Esophagus (tissue), 2 donors: ENCODE data around the gene KITLG. TPM values are rescaled to one million over a fixed set of nuclear protein-coding genes. Genes with fewer than 3 reads are reported as not detected.
A peak's percentile ranks its signal among the peaks of the same experiment; 100 is the strongest.

Experiments
- H3K27ac ChIP-seq, 2 donors: one replicate each; pipeline ENCODE4 v1.5.1; 2013; ENCODE audit warnings: low read depth in 2 of 2, mild to moderate bottlenecking in 2 of 2, inconsistent platforms in 1 of 2, low read length in 1 of 2, moderate library complexity in 1 of 2
- H3K27me3 ChIP-seq, 2 donors: one replicate each; pipeline ENCODE4 v1.6.1; 2013; ENCODE audit warnings: low read length in 2 of 2, control low read depth in 1 of 2, mild to moderate bottlenecking in 1 of 2; ENCODE audit not compliant: insufficient read depth in 2 of 2, control insufficient read depth in 1 of 2
- H3K36me3 ChIP-seq, 2 donors: one replicate each; pipeline ENCODE4 v1.6.1; 2013; ENCODE audit warnings: low read length in 1 of 2; ENCODE audit not compliant: control insufficient read depth in 2 of 2, insufficient read depth in 2 of 2
- H3K4me1 ChIP-seq, 2 donors: one replicate each; pipeline ENCODE4 v1.6.1; 2013; ENCODE audit warnings: low read length in 1 of 2; ENCODE audit not compliant: control insufficient read depth in 2 of 2, insufficient read depth in 2 of 2
- H3K4me3 ChIP-seq, 2 donors: one replicate each; pipeline ENCODE4 v1.5.1; 2013; ENCODE audit warnings: low read length in 2 of 2, mild to moderate bottlenecking in 2 of 2, low read depth in 1 of 2, moderate library complexity in 1 of 2
- H3K9me3 ChIP-seq, 2 donors: one replicate each; pipeline ENCODE4 v1.6.1; 2013; ENCODE audit warnings: mild to moderate bottlenecking in 2 of 2, low read depth in 1 of 2, low read length in 1 of 2, moderate library complexity in 1 of 2; ENCODE audit not compliant: control insufficient read depth in 2 of 2, insufficient read depth in 1 of 2
- WGBS, 2 donors: extraction: QIAGEN DNeasy Blood & Tissue Kit; methylation state at CpG; one replicate each; pipeline ENCODE4 v1.1.7; 2013; 5-methylcytosine and 5-hydroxymethylcytosine counted together
- polyA plus RNA-seq, 2 donors: library from polyadenylated mRNA; stranded (reverse); fragments of 200-250 nt; gene quantifications; one replicate each; pipeline ENCODE4 v1.2.3, GENCODE V29; 2013
- donor health status: healthy with polysubstance abuse.
- donor health status: Bipolar disorder and iron deficiency.

KITLG gene
- polyA plus RNA-seq, 2 donors, result 6.2 to 7.7 TPM

DNA sequence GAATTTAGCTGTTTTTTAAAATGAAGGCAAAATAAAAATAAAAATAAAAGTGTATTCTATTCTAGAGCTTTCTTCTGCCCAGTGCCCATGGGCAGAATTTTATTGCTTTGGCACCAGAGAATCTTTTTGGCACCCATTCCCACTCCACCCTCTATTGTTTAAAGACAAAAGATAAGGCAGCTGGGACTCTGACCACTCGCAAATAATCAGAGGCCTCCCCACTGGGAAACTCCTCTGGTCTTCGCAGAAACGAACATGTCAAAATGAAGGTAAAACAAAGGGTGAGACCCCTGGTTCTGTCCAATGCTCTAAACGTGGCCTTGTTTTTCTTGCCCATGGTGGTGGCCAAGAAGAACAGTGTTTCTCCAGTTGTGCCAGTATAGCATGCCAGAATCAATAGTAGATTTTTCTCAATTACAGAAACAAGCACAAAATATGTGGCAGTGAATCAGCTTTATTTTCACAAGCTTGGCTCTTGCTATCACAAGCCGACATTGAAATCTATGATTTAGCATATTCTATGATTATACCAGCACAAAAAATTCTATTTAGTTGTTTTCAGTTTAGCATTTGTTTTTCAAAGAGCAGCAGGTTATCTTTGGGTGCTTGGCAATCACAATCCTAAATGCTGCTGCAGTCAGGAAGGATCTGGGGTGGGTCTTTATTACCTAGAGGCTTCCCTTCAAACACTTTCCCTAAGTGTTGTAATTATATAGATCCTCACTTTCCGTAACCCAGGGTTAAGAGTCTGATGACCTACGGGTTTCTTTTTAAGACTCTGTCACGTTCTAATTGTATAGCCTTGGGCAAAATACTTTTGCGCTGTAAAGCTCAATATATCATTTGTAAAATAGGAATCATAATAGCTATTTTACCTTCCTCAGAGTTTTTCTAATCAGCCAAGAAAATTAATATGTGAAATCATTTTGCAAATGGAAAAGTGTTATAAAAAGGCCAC is 50.5 kb downstream of the KITLG start:
- Histone ChIP-seq H3K27me3 (no peaks in the 10 kb centered on the region), H3K4me3 (no peak overlapping the region), H3K9me3 (no peaks in the 10 kb centered on the region), H3K4me1 (no peaks in the 10 kb centered on the region), H3K27ac (peak overlapping the region; percentile 4 to 49), H3K36me3 (peaks cover 0 to 4% of the 10 kb centered on the region in 2 donors)
- WGBS, 2 donors, result 35 to 39% methylated on average over 9 of the region's 9 CpGs

DNA sequence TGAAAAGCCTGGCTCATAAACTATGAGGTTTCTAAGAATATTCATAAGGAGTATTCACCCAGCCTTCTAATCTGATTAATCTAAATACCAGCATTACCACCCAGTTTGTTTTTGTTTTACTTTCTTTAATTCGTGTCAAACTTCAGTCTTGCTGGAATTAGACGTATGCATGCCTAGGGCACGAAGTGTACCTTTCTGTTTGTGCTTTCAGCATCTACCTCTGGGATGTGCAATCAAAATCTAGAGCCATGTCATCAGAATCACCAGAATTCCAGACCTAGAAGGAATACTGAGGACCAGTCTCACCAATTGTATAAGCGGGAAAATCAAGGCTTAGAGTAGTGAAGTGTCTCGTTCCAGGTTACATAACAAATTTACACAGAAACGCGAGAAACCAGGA is 57.3 kb downstream of the KITLG start:
- H3K4me1 ChIP-seq, result no peaks in the 10 kb centered on the region
- no peaks in the 10 kb centered on the region for H3K9me3 ChIP-seq
- H3K4me3 ChIP-seq, result no peak overlapping the region
- H3K27ac ChIP-seq, result no peak overlapping the region
- H3K36me3 ChIP-seq, result peaks cover 0 to 4% of the 10 kb centered on the region in 2 donors
- H3K27me3 ChIP-seq, result no peaks in the 10 kb centered on the region
- 81 to 92% methylated on average over 7 of the region's 7 CpGs for WGBS, 2 donors

DNA sequence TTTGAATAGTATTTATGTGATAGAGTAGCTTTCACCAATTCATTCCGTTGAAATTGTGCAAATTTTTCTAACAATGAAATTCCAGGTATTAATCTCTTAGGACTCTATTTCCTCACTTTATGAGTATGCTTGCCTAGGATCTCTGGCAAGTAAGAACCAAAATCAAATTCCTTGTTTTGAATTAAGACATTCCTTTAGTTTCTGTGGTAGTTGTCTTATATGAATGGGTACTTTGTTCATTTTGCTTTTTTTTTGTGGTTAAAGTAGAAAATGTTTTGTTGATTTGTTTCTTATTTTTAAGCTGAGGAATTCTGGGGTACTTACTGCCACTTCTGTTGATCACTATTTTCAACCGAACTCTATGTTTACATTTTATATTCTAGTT is 59.8 kb downstream of the KITLG start:
- Histone ChIP-seq H3K27me3 (no peaks in the 10 kb centered on the region), H3K4me1 (no peaks in the 10 kb centered on the region), H3K36me3 (no peaks in the 10 kb centered on the region), H3K27ac (no peak overlapping the region), H3K4me3 (no peak overlapping the region), H3K9me3 (no peaks in the 10 kb centered on the region)
- WGBS, 2 donors, result 42 to 55% methylated on average over 2 of the region's 2 CpGs

DNA sequence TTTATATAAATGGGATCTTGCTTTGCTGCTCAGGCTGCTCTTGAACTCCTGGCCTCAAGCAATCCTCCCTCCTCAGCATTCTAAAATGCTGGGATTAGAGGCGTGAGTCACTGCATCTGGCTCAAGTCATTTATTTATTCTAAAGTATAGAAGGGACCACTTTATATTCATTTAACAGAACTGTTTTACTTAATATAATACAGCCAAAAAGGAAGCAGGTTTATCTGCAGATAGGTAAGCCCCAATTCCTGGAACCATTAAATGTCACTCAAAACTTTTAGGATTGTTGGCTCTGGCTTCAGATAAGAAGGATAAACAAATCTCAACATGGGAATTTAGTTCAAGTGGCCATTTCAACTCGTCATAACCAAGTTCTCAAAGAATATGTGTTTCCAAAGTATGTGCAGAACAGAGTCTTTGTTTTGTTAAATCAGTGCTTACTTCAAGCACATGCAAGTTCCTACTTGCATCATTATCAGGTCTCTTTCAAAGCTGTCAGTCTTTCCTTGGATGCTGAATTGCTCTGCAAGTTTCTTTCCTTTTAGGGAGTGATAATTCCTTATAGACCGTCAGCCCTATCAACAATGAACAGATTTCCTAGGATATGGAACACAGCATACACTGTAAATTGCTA is 60.4 kb downstream of the KITLG start:
- Histone ChIP-seq H3K9me3 (no peaks in the 10 kb centered on the region), H3K4me1 (no peaks in the 10 kb centered on the region), H3K36me3 (no peaks in the 10 kb centered on the region), H3K27ac (peak overlapping the region in 1 of 2 donors; percentile 47), H3K27me3 (no peaks in the 10 kb centered on the region), H3K4me3 (no peak overlapping the region)
- 33 to 35% methylated on average over 3 of the region's 3 CpGs for WGBS, 2 donors

DNA sequence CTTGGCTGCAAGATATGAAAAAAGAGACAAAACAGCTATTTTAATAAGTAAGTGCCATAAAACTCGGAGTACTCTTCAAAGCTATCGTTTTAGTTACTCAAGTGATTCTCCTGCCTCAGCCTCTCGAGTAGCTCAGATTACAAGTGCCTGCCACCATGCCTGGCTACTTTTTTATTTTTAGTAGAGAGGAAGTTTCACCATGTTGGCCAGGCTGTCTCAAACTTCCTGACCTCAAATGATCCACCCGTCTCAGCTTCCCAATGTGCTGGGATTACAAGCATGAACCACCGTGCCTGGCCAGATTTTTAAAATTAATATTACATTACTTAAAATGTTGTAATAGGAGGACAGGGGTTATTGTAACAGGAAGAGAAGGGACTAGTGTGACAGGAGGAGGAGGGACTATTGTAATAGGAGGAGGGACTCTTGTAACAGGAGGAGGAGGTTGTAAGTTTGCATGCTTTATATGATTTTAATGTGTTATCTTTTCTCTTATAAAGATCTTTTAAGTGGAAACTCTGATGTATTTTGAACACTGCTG is 61.3 kb downstream of the KITLG start:
- Histone ChIP-seq H3K36me3 (no peaks in the 10 kb centered on the region), H3K27me3 (no peaks in the 10 kb centered on the region), H3K27ac (no peak overlapping the region), H3K4me1 (no peaks in the 10 kb centered on the region), H3K9me3 (no peaks in the 10 kb centered on the region), H3K4me3 (no peak overlapping the region)
- WGBS, 2 donors, result 74 to 81% methylated on average over 5 of the region's 5 CpGs

DNA sequence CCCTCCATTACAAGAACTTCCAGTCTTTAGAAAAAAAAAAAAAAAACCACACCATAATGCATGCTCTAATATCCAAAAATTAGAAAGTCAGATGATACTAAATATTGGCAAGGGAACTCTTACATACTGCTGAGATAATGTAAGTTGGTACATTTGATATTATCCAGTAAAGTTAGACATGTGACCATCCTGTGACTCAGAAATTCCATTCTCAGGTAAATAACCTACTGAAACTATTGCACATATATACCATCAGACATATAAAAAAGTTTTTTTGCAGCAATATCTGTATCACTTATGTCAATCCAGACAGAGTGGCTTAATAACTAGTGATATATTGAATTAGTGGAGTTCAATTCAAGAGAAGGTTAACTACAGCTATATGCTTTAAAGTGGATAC is 63.5 kb downstream of the KITLG start:
- Histone ChIP-seq H3K4me1 (no peaks in the 10 kb centered on the region), H3K4me3 (no peak overlapping the region), H3K9me3 (no peaks in the 10 kb centered on the region), H3K27me3 (no peaks in the 10 kb centered on the region), H3K36me3 (no peaks in the 10 kb centered on the region), H3K27ac (no peak overlapping the region)

DNA sequence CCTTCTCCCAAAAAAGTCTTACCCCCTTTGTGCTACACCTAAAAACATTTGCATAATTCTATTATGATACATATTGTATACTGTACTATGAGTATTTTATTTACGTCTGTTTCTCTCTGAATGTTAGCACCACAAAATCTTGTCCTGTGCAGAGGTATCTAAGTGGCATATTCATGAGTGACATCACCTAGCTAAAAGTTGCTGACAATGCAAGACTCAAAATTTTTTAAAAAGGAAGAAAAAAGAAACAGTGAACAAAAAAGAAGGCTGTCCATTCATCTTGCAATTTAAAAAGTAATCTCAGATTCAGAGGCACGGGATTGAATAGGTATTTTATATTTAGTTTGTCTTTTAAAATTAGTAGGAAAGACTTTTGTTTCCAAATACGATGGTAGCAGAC is 69.4 kb downstream of the KITLG start:
- Histone ChIP-seq H3K27me3 (no peaks in the 10 kb centered on the region), H3K36me3 (peaks cover 0 to 2% of the 10 kb centered on the region in 2 donors), H3K4me3 (no peak overlapping the region), H3K9me3 (no peaks in the 10 kb centered on the region), H3K4me1 (no peaks in the 10 kb centered on the region), H3K27ac (no peak overlapping the region)
- WGBS, 2 donors, result 95 to 96% methylated on average over 3 of the region's 3 CpGs

DNA sequence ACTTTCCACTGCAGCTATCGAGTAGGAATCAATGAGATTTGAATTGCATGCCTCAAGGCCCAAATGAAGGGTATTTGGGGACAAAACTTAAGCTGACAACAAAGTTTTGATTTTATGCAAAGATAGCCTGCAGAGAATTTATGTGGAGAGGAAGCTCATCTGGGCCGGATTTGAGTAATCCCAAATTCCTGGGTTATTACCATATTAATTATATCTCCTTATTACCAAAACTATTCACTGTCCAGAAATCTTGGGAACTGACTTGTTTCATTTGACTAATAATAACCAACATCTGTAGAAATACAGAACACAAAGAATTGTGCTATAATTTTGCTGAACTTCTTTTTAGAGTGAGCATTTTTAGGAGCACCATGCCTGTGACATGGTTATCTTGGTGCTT is 70.4 kb downstream of the KITLG start:
- peaks cover 2% of the 10 kb centered on the region in 2 donors for H3K36me3 ChIP-seq
- no peaks in the 10 kb centered on the region for H3K9me3 ChIP-seq
- H3K4me3 ChIP-seq, result no peak overlapping the region
- H3K27ac ChIP-seq, result no peak overlapping the region
- H3K4me1 ChIP-seq, result no peaks in the 10 kb centered on the region
- 90% methylated on average over 2 of the region's 2 CpGs for WGBS, 2 donors
- no peaks in the 10 kb centered on the region for H3K27me3 ChIP-seq

DNA sequence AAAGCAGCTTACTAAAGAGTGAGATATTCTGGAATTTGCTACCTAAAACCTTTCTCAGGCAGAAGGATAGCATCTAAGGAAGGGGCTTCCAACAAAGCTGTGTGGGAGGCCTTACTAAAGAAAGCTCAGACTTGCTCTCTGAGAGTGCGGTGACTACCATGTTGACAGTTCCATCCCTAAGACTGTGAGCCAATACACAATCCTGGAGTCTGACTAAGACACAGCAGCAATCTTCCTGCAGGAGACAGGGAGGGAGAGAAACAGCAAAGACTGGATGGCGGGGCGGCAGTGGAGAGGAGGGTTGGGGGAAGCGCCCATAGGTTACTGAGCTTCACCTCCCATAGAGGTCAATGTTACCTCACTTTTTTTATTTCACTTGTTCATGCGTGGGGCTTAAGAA is 70.9 kb downstream of the KITLG start:
- peaks cover 2% of the 10 kb centered on the region in 2 donors for H3K36me3 ChIP-seq
- no peak overlapping the region for H3K27ac ChIP-seq
- no peaks in the 10 kb centered on the region for H3K4me1 ChIP-seq
- WGBS, 2 donors, result 96 to 99% methylated on average over 5 of the region's 5 CpGs
- H3K4me3 ChIP-seq, result no peak overlapping the region
- H3K27me3 ChIP-seq, result no peaks in the 10 kb centered on the region
- no peaks in the 10 kb centered on the region for H3K9me3 ChIP-seq
